PFSK-1 (cell line): ENCODE measurements around the gene C6orf132.

Source experiments
- FOXP2 ChIP-seq: optimal IDR thresholded peaks from 2 replicates; pipeline ENCODE3; 2011; ENCODE audit warnings: borderline replicate concordance, control low read depth, inconsistent platforms; ENCODE audit not compliant: insufficient read depth; ENCODE audit errors: extremely low read length, extremely low read depth
- POLR2AphosphoS5 ChIP-seq: IDR thresholded peaks from 2 replicates; pipeline ENCODE4 v1.6.1; 2012; ENCODE audit warnings: low read depth, mild to moderate bottlenecking, control low read depth, low read length, moderate library complexity
- REST ChIP-seq, 2 experiments: IDR thresholded peaks; 2 replicates each; pipeline versions ENCODE4 v1.6.1 to v1.8.0; 2011 to 2012; ENCODE audit warnings: low read depth in 2 of 2, low read length in 2 of 2, control low read depth in 1 of 2, inconsistent platforms in 1 of 2, mild to moderate bottlenecking in 1 of 2, moderate library complexity in 1 of 2; ENCODE audit not compliant: insufficient read depth in 1 of 2
- SIN3A ChIP-seq: IDR thresholded peaks from 2 replicates; pipeline ENCODE4 v1.6.1; 2012; ENCODE audit warnings: mild to moderate bottlenecking, low read length, moderate library complexity, borderline replicate concordance; ENCODE audit not compliant: insufficient read depth
- TAF1 ChIP-seq: IDR thresholded peaks from 2 replicates; pipeline ENCODE4 v1.6.1; 2012; ENCODE audit warnings: low read length, control low read depth, borderline replicate concordance; ENCODE audit not compliant: insufficient read depth

GRCh38 chr6:42158631-42159030 lies 16.2 kb upstream of the C6orf132 start:
- TF ChIP-seq TAF1 (no peak), POLR2AphosphoS5 (no peak), REST (IDR thresholded peaks at IDR 0.05; ENCODE audit: insufficient read depth in 1 of 2, low read depth in 2 of 2, low read length in 2 of 2) (no peak), SIN3A (no peak), FOXP2 (no peak)
